Spleen (tissue), 7 donors: ENCODE results near the gene CERCAM.

Experiments
- CTCF ChIP-seq, 11 experiments: fragments of 200-600 bp in 7 of 11; fragments of 450-650 bp in 4 of 11; sonication (generic) in 4 of 11; IDR thresholded peaks in 8 of 11; conservative IDR thresholded peaks in 3 of 11; 1 replicate in 7 of 11; 2 replicates in 4 of 11; pipeline versions ENCODE4 v1.4.0 to v1.8.0; 2016 to 2021; ENCODE audit warnings: antibody characterized with exemption in 11 of 11, inconsistent platforms in 4 of 11, mild to moderate bottlenecking in 1 of 11
- POLR2AphosphoS5 ChIP-seq, 3 donors: sonication (generic); formaldehyde crosslinking; IDR thresholded peaks; one replicate each; pipeline ENCODE4 v1.5.1; 2017; ENCODE audit warnings: antibody characterized with exemption in 3 of 3
- donor health status: DM: no; HTN: no; CAD: no; lungs with moderate emphysema.
- donor health status: DM: no; HTN: no; CAD: no.
- donor health status: DM: no; HTN: no; CAD: no.

- TF ChIP-seq CTCF (IDR thresholded peaks at IDR 0.05 in 8 of 11, conservative IDR thresholded peaks at IDR 0.05 in 3 of 11) = no peak
- TF ChIP-seq POLR2AphosphoS5 (IDR thresholded peaks at IDR 0.05) = no peak
These were observed 882 bp downstream of the CERCAM start for GRCh38 chr9:128421482-128421996.
